ENCODE results near the gene MMS19. TPM values are rescaled to one million over a fixed set of nuclear protein-coding genes. Genes with fewer than 3 reads are reported as not detected.

Gene MMS19
- total and polyA plus RNA-seq, 4 donors = 16.2 to 73.4 (median 49.0) TPM

GRCh38 chr10:97540669-97541500 is 42.7 kb upstream of the MMS19 start:
- H3K9me3 ChIP-seq (ENCODE audit: control insufficient read depth, low read length) = no peaks in the 10 kb centered on the region
- DNase-seq (peak; percentile 73 to 78), ATAC-seq (ENCODE audit: low FRiP score) (no peak)
- no peaks in the 10 kb centered on the region for H3K36me3 ChIP-seq (ENCODE audit: control insufficient read depth in 1 of 2, insufficient read depth in 2 of 2, low read length in 1 of 2)
- peak overlapping the region in 1 of 2 donors; percentile 90 for H3K27ac ChIP-seq (ENCODE audit: low read depth in 1 of 2, low read length in 2 of 2)
- intact Hi-C loops (cut with DNase I) = loop anchor here in 1 of 2 donors (2.0 kb wide), 1 partner anchor 42 kb away; the partner anchor contains the start of genes MMS19 and UBTD1
- H3K27me3 ChIP-seq (ENCODE audit: control insufficient read depth in 1 of 2, insufficient read depth in 2 of 2, low read length in 1 of 2) = no peaks in the 10 kb centered on the region
- H3K4me3 ChIP-seq (ENCODE audit: low read length in 2 of 2) = no peak overlapping the region
- H3K4me1 ChIP-seq (ENCODE audit: control insufficient read depth in 1 of 2, insufficient read depth in 2 of 2, low read length in 2 of 2) = peaks cover 2 to 5% of the 10 kb centered on the region in 2 donors
- WGBS, 2 donors = 42 to 44% methylated on average over 14 of the region's 14 CpGs

GRCh38 chr10:97539523-97540200 is 41.4 kb upstream of the MMS19 start:
- 22 to 28% methylated on average over 6 of the region's 6 CpGs for WGBS, 2 donors
- peaks cover 2 to 5% of the 10 kb centered on the region in 2 donors for H3K4me1 ChIP-seq (ENCODE audit: control insufficient read depth in 1 of 2, insufficient read depth in 2 of 2, low read length in 2 of 2)
- ATAC-seq (ENCODE audit: low FRiP score) = peak; percentile 43
- intact Hi-C loops (cut with DNase I) = loop anchor here in 1 of 2 donors (2.0 kb wide), 1 partner anchor 41 kb away; the partner anchor contains the start of genes MMS19 and UBTD1
- peak; percentile 77 to 81 for DNase-seq
- no peak overlapping the region for H3K4me3 ChIP-seq (ENCODE audit: low read length in 2 of 2)
- H3K27ac ChIP-seq (ENCODE audit: low read depth in 1 of 2, low read length in 2 of 2) = peak overlapping the region in 1 of 2 donors; percentile 65
- no peaks in the 10 kb centered on the region for H3K9me3 ChIP-seq (ENCODE audit: control insufficient read depth, low read length)
- H3K36me3 ChIP-seq (ENCODE audit: control insufficient read depth in 1 of 2, insufficient read depth in 2 of 2, low read length in 1 of 2) = no peaks in the 10 kb centered on the region
- H3K27me3 ChIP-seq (ENCODE audit: control insufficient read depth in 1 of 2, insufficient read depth in 2 of 2, low read length in 1 of 2) = no peaks in the 10 kb centered on the region

GRCh38 chr10:97538839-97539238 is 40.6 kb upstream of the MMS19 start:
- no peaks in the 10 kb centered on the region for H3K9me3 ChIP-seq (ENCODE audit: control insufficient read depth, low read length)
- no peaks in the 10 kb centered on the region for H3K27me3 ChIP-seq (ENCODE audit: control insufficient read depth in 1 of 2, insufficient read depth in 2 of 2, low read length in 1 of 2)
- peak overlapping the region; percentile 4 to 58 for H3K27ac ChIP-seq (ENCODE audit: low read depth in 1 of 2, low read length in 2 of 2)
- H3K36me3 ChIP-seq (ENCODE audit: control insufficient read depth in 1 of 2, insufficient read depth in 2 of 2, low read length in 1 of 2) = no peaks in the 10 kb centered on the region
- 89% methylated on average over 4 of the region's 4 CpGs for WGBS, 2 donors
- peaks cover 2 to 5% of the 10 kb centered on the region in 2 donors for H3K4me1 ChIP-seq (ENCODE audit: control insufficient read depth in 1 of 2, insufficient read depth in 2 of 2, low read length in 2 of 2)
- DNase-seq (peak in 1 of 2 donors; percentile 64), ATAC-seq (ENCODE audit: low FRiP score) (no peak)
- no peak overlapping the region for H3K4me3 ChIP-seq (ENCODE audit: low read length in 2 of 2)
- intact Hi-C loops (cut with DNase I) = no loop called here

- Histone ChIP-seq H3K4me1 (ENCODE audit: control insufficient read depth in 1 of 2, insufficient read depth in 2 of 2, low read length in 2 of 2) (peaks cover 2 to 5% of the 10 kb centered on the region in 2 donors), H3K9me3 (ENCODE audit: control insufficient read depth, low read length) (no peaks in the 10 kb centered on the region), H3K27me3 (ENCODE audit: control insufficient read depth in 1 of 2, insufficient read depth in 2 of 2, low read length in 1 of 2) (no peaks in the 10 kb centered on the region), H3K27ac (ENCODE audit: low read depth in 1 of 2, low read length in 2 of 2) (peak overlapping the region; percentile 4 to 58), H3K36me3 (ENCODE audit: control insufficient read depth in 1 of 2, insufficient read depth in 2 of 2, low read length in 1 of 2) (no peaks in the 10 kb centered on the region), H3K4me3 (ENCODE audit: low read length in 2 of 2) (no peak overlapping the region)
- intact Hi-C loops (cut with DNase I) = no loop called here
- peak in 1 of 2 donors; percentile 32 for DNase-seq
- no peak for ATAC-seq (ENCODE audit: low FRiP score)
- WGBS, 2 donors = 7 to 9% methylated on average over 4 of the region's 4 CpGs
Observed at GRCh38 chr10:97538411-97538810, 40.2 kb upstream of the MMS19 start.

- intact Hi-C loops (cut with DNase I) = no loop called here
- no peaks in the 10 kb centered on the region for H3K36me3 ChIP-seq (ENCODE audit: control insufficient read depth in 1 of 2, insufficient read depth in 2 of 2, low read length in 1 of 2)
- ATAC-seq (ENCODE audit: low FRiP score) = no peak
- H3K4me3 ChIP-seq (ENCODE audit: low read length in 2 of 2) = no peak overlapping the region
- H3K27ac ChIP-seq (ENCODE audit: low read depth in 1 of 2, low read length in 2 of 2) = peak overlapping the region in 1 of 2 donors; percentile 25
- 91 to 92% methylated on average over 5 of the region's 5 CpGs for WGBS, 2 donors
- peaks cover 0 to 2% of the 10 kb centered on the region in 2 donors for H3K4me1 ChIP-seq (ENCODE audit: control insufficient read depth in 1 of 2, insufficient read depth in 2 of 2, low read length in 2 of 2)
- no peaks in the 10 kb centered on the region for H3K9me3 ChIP-seq (ENCODE audit: control insufficient read depth, low read length)
- DNase-seq = peak in 1 of 2 donors; percentile 68
- H3K27me3 ChIP-seq (ENCODE audit: control insufficient read depth in 1 of 2, insufficient read depth in 2 of 2, low read length in 1 of 2) = no peaks in the 10 kb centered on the region
Observed at GRCh38 chr10:97537186-97537869, 39.1 kb upstream of the MMS19 start.

- H3K27ac ChIP-seq (ENCODE audit: low read depth in 1 of 2, low read length in 2 of 2) = no peak overlapping the region
- DNase-seq (peak in 1 of 2 donors; percentile 59), ATAC-seq (ENCODE audit: low FRiP score) (no peak)
- H3K27me3 ChIP-seq (ENCODE audit: control insufficient read depth in 1 of 2, insufficient read depth in 2 of 2, low read length in 1 of 2) = no peaks in the 10 kb centered on the region
- no peak overlapping the region for H3K4me3 ChIP-seq (ENCODE audit: low read length in 2 of 2)
- WGBS, 2 donors = 78 to 79% methylated on average over 6 of the region's 6 CpGs
- intact Hi-C loops (cut with DNase I) = loop anchor here in 1 of 2 donors (2.0 kb wide), 1 partner anchor 18 kb away; no protein-coding TSS in a partner anchor
- no peaks in the 10 kb centered on the region for H3K9me3 ChIP-seq (ENCODE audit: control insufficient read depth, low read length)
- no peaks in the 10 kb centered on the region for H3K36me3 ChIP-seq (ENCODE audit: control insufficient read depth in 1 of 2, insufficient read depth in 2 of 2, low read length in 1 of 2)
- no peaks in the 10 kb centered on the region for H3K4me1 ChIP-seq (ENCODE audit: control insufficient read depth in 1 of 2, insufficient read depth in 2 of 2, low read length in 2 of 2)
Observed at GRCh38 chr10:97534746-97535367, 36.6 kb upstream of the MMS19 start.

- H3K27me3 ChIP-seq (ENCODE audit: control insufficient read depth in 1 of 2, insufficient read depth in 2 of 2, low read length in 1 of 2) = no peaks in the 10 kb centered on the region
- H3K4me3 ChIP-seq (ENCODE audit: low read length in 2 of 2) = no peak overlapping the region
- 81 to 91% methylated on average over 6 of the region's 6 CpGs for WGBS, 2 donors
- no peak for DNase-seq
- no peaks in the 10 kb centered on the region for H3K9me3 ChIP-seq (ENCODE audit: control insufficient read depth, low read length)
- intact Hi-C loops (cut with DNase I) = loop anchor here in 1 of 2 donors (2.0 kb wide), 1 partner anchor 19 kb away; no protein-coding TSS in a partner anchor
- H3K36me3 ChIP-seq (ENCODE audit: control insufficient read depth in 1 of 2, insufficient read depth in 2 of 2, low read length in 1 of 2) = no peaks in the 10 kb centered on the region
- ATAC-seq (ENCODE audit: low FRiP score) = no peak
- no peak overlapping the region for H3K27ac ChIP-seq (ENCODE audit: low read depth in 1 of 2, low read length in 2 of 2)
- no peaks in the 10 kb centered on the region for H3K4me1 ChIP-seq (ENCODE audit: control insufficient read depth in 1 of 2, insufficient read depth in 2 of 2, low read length in 2 of 2)
Observed at GRCh38 chr10:97533888-97534287, 35.7 kb upstream of the MMS19 start.

All from aorta (tissue), 5 donors.